Liver (tissue), 9 donors: ENCODE data around the gene MYO5C. TPM values are rescaled to one million over a fixed set of nuclear protein-coding genes. Genes with fewer than 3 reads are reported as not detected.

Experiments
- DNase-seq: peaks from one replicate; pipeline ENCODE4 v3.0.0-alpha.2; 2017; ENCODE audit warnings: low spot score
- H3K27ac ChIP-seq, 2 donors: one replicate each; pipeline ENCODE4 v1.7.0; 2013; ENCODE audit warnings: inconsistent platforms in 2 of 2, low read length in 2 of 2, control low read depth in 1 of 2, low read depth in 1 of 2, mild to moderate bottlenecking in 1 of 2
- H3K27me3 ChIP-seq, 4 donors: one replicate each; pipeline versions ENCODE4 v1.6.1 to v1.7.0; 2013; ENCODE audit warnings: low read length in 3 of 4, inconsistent platforms in 1 of 4, mild to moderate bottlenecking in 1 of 4, moderate library complexity in 1 of 4; ENCODE audit not compliant: control insufficient read depth in 4 of 4, insufficient read depth in 4 of 4
- H3K36me3 ChIP-seq, 4 donors: one replicate each; pipeline versions ENCODE4 v1.6.1 to v1.7.0; 2013; ENCODE audit warnings: low read length in 3 of 4, mild to moderate bottlenecking in 3 of 4, low read depth in 1 of 4, moderate library complexity in 1 of 4; ENCODE audit not compliant: control insufficient read depth in 4 of 4, insufficient read depth in 3 of 4
- H3K4me1 ChIP-seq, 4 donors: one replicate each; pipeline versions ENCODE4 v1.6.1 to v1.7.0; 2013; ENCODE audit warnings: low read length in 3 of 4, mild to moderate bottlenecking in 3 of 4, moderate library complexity in 1 of 4; ENCODE audit not compliant: control insufficient read depth in 4 of 4, insufficient read depth in 4 of 4
- H3K4me3 ChIP-seq, 3 donors: one replicate each; pipeline versions ENCODE4 v1.6.1 to v1.7.0; 2013; ENCODE audit warnings: low read length in 3 of 3, control low read depth in 1 of 3, low read depth in 1 of 3, mild to moderate bottlenecking in 1 of 3
- H3K9ac ChIP-seq, 2 donors: one replicate each; pipeline ENCODE4 v1.7.0; 2013; ENCODE audit warnings: low read length in 2 of 2, mild to moderate bottlenecking in 2 of 2, moderate library complexity in 2 of 2, control low read depth in 1 of 2, low read depth in 1 of 2
- H3K9me3 ChIP-seq, 4 donors: one replicate each; pipeline versions ENCODE4 v1.6.1 to v1.7.0; 2013; ENCODE audit warnings: low read length in 3 of 4; ENCODE audit not compliant: control insufficient read depth in 4 of 4
- ATF3 ChIP-seq: IDR thresholded peaks from 2 replicates; pipeline ENCODE4 v1.6.1; 2016; ENCODE audit warnings: antibody characterized with exemption
- CTCF ChIP-seq: fragments of 150-350 bp; IDR thresholded peaks from 2 replicates; pipeline ENCODE4 v1.5.1; 2017; ENCODE audit warnings: improper control_type of control experiment, low read depth, low read length; ENCODE audit not compliant: missing input control
- EGR1 ChIP-seq, 2 donors: IDR thresholded peaks; 2 replicates each; pipeline ENCODE4 v1.6.1; 2016 to 2018; ENCODE audit warnings: antibody characterized with exemption in 2 of 2, low read depth in 2 of 2
- FOXA2 ChIP-seq: IDR thresholded peaks from 2 replicates; pipeline ENCODE4 v1.6.1; 2016; ENCODE audit warnings: antibody characterized with exemption
- GABPA ChIP-seq, 2 donors: IDR thresholded peaks in 1 of 2; conservative IDR thresholded peaks in 1 of 2; 2 replicates each; pipeline ENCODE4 v1.6.1; 2016; ENCODE audit warnings: antibody characterized with exemption in 2 of 2, mild to moderate bottlenecking in 1 of 2, moderate library complexity in 1 of 2
- HNF4A ChIP-seq, 2 donors: conservative IDR thresholded peaks; 2 replicates each; pipeline ENCODE4 v1.6.1; 2016; ENCODE audit warnings: antibody characterized with exemption in 2 of 2, mild to moderate bottlenecking in 2 of 2
- HNF4G ChIP-seq: IDR thresholded peaks from 2 replicates; pipeline ENCODE4 v1.6.1; 2016; ENCODE audit warnings: antibody characterized with exemption
- JUND ChIP-seq, 2 donors: IDR thresholded peaks; 2 replicates each; pipeline ENCODE4 v1.6.1; 2016; ENCODE audit warnings: antibody characterized with exemption in 2 of 2
- MAX ChIP-seq: IDR thresholded peaks from 2 replicates; pipeline ENCODE4 v1.6.1; 2016; ENCODE audit warnings: antibody characterized with exemption
- NR2F2 ChIP-seq: IDR thresholded peaks from 2 replicates; pipeline ENCODE4 v1.6.1; 2016; ENCODE audit warnings: antibody characterized with exemption
- RAD21 ChIP-seq, 2 donors: IDR thresholded peaks; 2 replicates each; pipeline ENCODE4 v1.6.1; 2016; ENCODE audit warnings: antibody characterized with exemption in 2 of 2, mild to moderate bottlenecking in 2 of 2
- RXRA ChIP-seq, 2 donors: IDR thresholded peaks; 2 replicates each; pipeline ENCODE4 v1.6.1; 2017 to 2018; ENCODE audit warnings: antibody characterized with exemption in 2 of 2, mild to moderate bottlenecking in 1 of 2
- SP1 ChIP-seq: IDR thresholded peaks from 2 replicates; pipeline ENCODE4 v1.6.1; 2018; ENCODE audit warnings: antibody characterized with exemption, mild to moderate bottlenecking
- TAF1 ChIP-seq: conservative IDR thresholded peaks from 2 replicates; pipeline ENCODE4 v1.6.1; 2016; ENCODE audit warnings: antibody characterized with exemption, mild to moderate bottlenecking
- ZBTB33 ChIP-seq: IDR thresholded peaks from 2 replicates; pipeline ENCODE4 v1.6.1; 2016; ENCODE audit warnings: antibody characterized with exemption
- WGBS: extraction: QIAGEN DNeasy Blood & Tissue Kit; methylation state at CpG from one replicate; pipeline ENCODE4 v1.1.7; 2013; 5-methylcytosine and 5-hydroxymethylcytosine counted together
- polyA plus RNA-seq, 2 donors: library from polyadenylated mRNA; stranded (reverse) in 1 of 2; unstranded in 1 of 2; fragments of 200-250 nt in 1 of 2; fragments of >200 nt in 1 of 2; fragmentation: Nextera tagmentation in 1 of 2; extraction: Ambion mirVana in 1 of 2; gene quantifications; one replicate each; pipeline versions ENCODE4 v1.2.1 to v1.2.3, GENCODE V29; 2013 to 2015
- total RNA-seq, 2 donors: library from RNA; depleted of rRNA; stranded (reverse); fragments of >200 nt; gene quantifications; one replicate each; pipeline ENCODE4 v1.2.3, GENCODE V29; 2014
- donor health status: healthy.
- donor health status: healthy.
- donor health status: healthy.
- donor health status: healthy.
- donor health status: healthy.

Gene MYO5C
- total and polyA plus RNA-seq, 4 donors, result 1.9 to 8.6 (median 3.0) TPM

GRCh38 chr15:52276256-52276770, 19.3 kb downstream of the MYO5C start:
- no peak overlapping the region for H3K4me3 ChIP-seq
- peaks cover 0 to 13% (median 6%) of the 10 kb centered on the region in 4 donors for H3K36me3 ChIP-seq
- TF ChIP-seq FOXA2, result no peak
- no peaks in the 10 kb centered on the region for H3K9me3 ChIP-seq
- no peaks in the 10 kb centered on the region for H3K27me3 ChIP-seq
- peaks cover 1 to 8% (median 7%) of the 10 kb centered on the region in 4 donors for H3K4me1 ChIP-seq
- H3K27ac ChIP-seq, result no peak overlapping the region
- DNase-seq, result no peak
- H3K9ac ChIP-seq, result no peak overlapping the region
- 89% methylated on average over 7 of the region's 7 CpGs for WGBS

- 88% methylated on average over 11 of the region's 11 CpGs for WGBS
- no peaks in the 10 kb centered on the region for H3K4me1 ChIP-seq
- H3K27ac ChIP-seq, result no peak overlapping the region
- no peak overlapping the region for H3K9ac ChIP-seq
- no peak overlapping the region for H3K4me3 ChIP-seq
- H3K27me3 ChIP-seq, result no peaks in the 10 kb centered on the region
- DNase-seq, result no peak
- no peaks in the 10 kb centered on the region for H3K9me3 ChIP-seq
- TF ChIP-seq GABPA (IDR thresholded peaks at IDR 0.05 in 1 of 2, conservative IDR thresholded peaks at IDR 0.05 in 1 of 2), result no peak
- no peak for TF ChIP-seq RAD21 (IDR thresholded peaks at IDR 0.05)
- no peak for TF ChIP-seq NR2F2
- no peak for TF ChIP-seq HNF4A (conservative IDR thresholded peaks at IDR 0.05)
- no peak for TF ChIP-seq JUND (IDR thresholded peaks at IDR 0.05)
- no peak for TF ChIP-seq SP1
- TF ChIP-seq RXRA (IDR thresholded peaks at IDR 0.05), result no peak
- no peak for TF ChIP-seq MAX
- TF ChIP-seq ATF3, result no peak
- no peak for TF ChIP-seq FOXA2
- no peak for TF ChIP-seq HNF4G
- TF ChIP-seq CTCF, result no peak
- no peak for TF ChIP-seq ZBTB33
- no peak for TF ChIP-seq EGR1 (IDR thresholded peaks at IDR 0.05; ENCODE audit: low read depth in 2 of 2)
- no peak for TF ChIP-seq TAF1
- peaks cover 0 to 6% (median 0%) of the 10 kb centered on the region in 4 donors for H3K36me3 ChIP-seq
Observed at GRCh38 chr15:52263563-52264282, 31.9 kb downstream of the MYO5C start.
